Mammary epithelial cell (primary cell): ENCODE measurements around the gene TOPBP1.

Source experiments
- EZH2 ChIP-seq: IDR thresholded peaks from 2 replicates; pipeline ENCODE4 v1.6.1; 2012; ENCODE audit warnings: low read length, inconsistent platforms, borderline replicate concordance
- TF ChIP-seq, protein P1 (sequence below), 2 donors: IDR thresholded peaks in 1 of 2; conservative IDR thresholded peaks in 1 of 2; 2 replicates each; pipeline ENCODE4 v1.5.1; 2011 to 2012; ENCODE audit warnings: inconsistent platforms in 2 of 2, low read length in 2 of 2, mild to moderate bottlenecking in 2 of 2, control low read depth in 1 of 2, low read depth in 1 of 2; ENCODE audit not compliant: insufficient read depth in 1 of 2; ENCODE audit errors: extremely low read depth in 1 of 2

DNA sequence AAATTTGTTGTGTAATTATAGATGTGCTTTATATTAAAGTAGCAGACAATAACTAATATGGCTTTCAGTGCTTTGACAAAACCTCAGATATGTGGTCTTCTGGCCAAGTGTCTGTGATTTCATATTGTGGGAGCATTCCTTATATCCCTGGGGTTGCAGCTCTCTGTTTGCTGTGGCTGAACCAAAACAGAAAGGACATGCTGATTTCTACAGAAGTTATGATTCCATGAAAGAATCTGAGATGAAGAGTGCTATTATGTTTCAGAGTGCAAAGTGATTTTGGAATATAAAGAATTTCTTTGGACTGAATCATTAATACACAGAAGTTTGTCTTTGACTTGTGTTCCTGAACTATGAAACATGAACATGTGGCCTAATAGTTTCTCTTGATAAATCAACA, 51.7 kb downstream of the TOPBP1 start:
- TF ChIP-seq, protein P1, sequence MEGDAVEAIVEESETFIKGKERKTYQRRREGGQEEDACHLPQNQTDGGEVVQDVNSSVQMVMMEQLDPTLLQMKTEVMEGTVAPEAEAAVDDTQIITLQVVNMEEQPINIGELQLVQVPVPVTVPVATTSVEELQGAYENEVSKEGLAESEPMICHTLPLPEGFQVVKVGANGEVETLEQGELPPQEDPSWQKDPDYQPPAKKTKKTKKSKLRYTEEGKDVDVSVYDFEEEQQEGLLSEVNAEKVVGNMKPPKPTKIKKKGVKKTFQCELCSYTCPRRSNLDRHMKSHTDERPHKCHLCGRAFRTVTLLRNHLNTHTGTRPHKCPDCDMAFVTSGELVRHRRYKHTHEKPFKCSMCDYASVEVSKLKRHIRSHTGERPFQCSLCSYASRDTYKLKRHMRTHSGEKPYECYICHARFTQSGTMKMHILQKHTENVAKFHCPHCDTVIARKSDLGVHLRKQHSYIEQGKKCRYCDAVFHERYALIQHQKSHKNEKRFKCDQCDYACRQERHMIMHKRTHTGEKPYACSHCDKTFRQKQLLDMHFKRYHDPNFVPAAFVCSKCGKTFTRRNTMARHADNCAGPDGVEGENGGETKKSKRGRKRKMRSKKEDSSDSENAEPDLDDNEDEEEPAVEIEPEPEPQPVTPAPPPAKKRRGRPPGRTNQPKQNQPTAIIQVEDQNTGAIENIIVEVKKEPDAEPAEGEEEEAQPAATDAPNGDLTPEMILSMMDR (conservative IDR thresholded peaks at IDR 0.05 in 1 of 2, IDR thresholded peaks at IDR 0.05 in 1 of 2; ENCODE audit: extremely low read depth in 1 of 2, insufficient read depth in 1 of 2, low read depth in 1 of 2, low read length in 2 of 2) = no peak
- no peak for TF ChIP-seq EZH2
